HG03045 (cell line): ENCODE measurements around the gene MEMO1.
"Not testable (repeated sequence)": the region's sequence is repeated elsewhere in the genome, so short reads cannot be mapped to it uniquely, and the experiment has no call there.

Source experiments
- ATAC-seq: cut with Tn5 transposase; IDR thresholded peaks from one replicate; pipeline ENCODE4 v1.9.1; 2021; ENCODE audit warnings: mild to moderate bottlenecking, moderate library complexity; ENCODE audit not compliant: unreplicated experiment

Gene MEMO1

DNA sequence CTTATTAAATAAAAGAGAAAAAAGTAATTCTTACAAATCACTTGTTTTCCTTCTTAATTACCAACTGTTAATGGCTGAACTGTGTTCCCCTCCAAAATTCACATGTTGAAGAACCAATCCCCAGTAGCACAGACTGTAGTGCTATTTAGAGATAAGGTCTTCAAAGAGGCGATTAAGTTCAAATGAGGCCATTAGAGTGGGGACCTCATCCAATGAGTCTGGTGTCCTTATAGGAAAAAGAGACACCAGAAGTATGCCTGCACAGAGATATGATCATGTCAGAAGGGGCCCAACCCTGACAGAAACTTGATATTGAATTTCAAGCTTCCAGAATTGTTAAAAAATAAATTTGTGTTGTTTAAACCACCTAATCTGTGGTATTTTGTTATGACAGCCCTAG lies 89.8 kb downstream of the MEMO1 start:
- ATAC-seq = no peak

DNA sequence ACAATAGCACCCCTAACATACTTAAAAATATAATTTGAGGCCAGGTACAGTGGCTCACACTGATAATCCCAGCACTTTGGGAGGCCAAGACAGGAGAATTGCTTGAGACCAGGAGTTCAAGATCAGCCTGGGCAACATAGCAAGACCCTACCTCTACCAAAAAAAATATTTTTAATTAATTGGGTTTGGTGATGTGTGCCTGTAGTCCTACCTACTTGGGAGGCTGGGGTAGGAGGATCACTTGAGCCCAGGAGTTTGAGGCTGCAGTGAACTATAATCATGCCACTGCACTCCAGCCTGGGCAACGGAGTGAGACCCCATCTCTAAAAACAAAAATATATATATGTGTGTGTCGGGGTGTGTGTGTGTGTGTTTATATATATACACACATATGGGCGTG lies 91.3 kb downstream of the MEMO1 start:
- no peak for ATAC-seq

DNA sequence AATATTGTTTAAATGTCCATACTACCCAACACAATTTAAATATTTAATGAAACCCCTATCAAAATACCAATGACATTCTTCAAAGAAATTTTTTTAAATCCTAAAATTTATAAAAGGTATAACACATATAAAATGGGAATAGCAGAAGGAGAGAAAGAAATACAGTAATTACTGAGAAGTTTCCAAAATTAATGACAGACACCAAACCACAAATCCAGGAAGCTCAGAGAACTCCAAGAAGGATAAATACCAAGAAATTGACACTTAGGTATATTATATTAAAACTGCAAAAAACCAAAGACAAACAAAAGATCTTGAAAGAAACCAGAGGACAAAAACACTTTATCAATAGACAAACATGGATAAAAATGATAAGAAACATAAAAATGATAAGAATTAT lies 101.1 kb downstream of the MEMO1 start:
- ATAC-seq = no peak

DNA sequence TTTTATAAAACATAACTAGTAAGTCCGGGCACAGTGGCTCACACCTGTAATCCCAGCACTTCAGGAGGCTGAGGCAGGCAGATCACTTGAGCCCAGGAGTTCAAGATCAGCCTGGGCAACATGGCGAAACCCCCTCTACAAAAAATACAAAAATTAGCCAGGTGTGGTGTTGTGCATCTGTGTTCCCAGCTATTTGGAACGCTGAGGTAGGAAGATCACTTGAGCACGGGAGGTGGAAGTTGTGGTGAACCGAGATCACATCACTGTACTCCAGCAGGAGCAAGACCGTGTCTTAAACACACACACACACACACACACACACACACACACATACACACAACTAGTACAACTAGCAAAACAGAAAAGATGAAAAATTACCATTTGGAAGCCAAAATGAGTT lies 103.3 kb downstream of the MEMO1 start:
- ATAC-seq = not testable (repeated sequence)

DNA sequence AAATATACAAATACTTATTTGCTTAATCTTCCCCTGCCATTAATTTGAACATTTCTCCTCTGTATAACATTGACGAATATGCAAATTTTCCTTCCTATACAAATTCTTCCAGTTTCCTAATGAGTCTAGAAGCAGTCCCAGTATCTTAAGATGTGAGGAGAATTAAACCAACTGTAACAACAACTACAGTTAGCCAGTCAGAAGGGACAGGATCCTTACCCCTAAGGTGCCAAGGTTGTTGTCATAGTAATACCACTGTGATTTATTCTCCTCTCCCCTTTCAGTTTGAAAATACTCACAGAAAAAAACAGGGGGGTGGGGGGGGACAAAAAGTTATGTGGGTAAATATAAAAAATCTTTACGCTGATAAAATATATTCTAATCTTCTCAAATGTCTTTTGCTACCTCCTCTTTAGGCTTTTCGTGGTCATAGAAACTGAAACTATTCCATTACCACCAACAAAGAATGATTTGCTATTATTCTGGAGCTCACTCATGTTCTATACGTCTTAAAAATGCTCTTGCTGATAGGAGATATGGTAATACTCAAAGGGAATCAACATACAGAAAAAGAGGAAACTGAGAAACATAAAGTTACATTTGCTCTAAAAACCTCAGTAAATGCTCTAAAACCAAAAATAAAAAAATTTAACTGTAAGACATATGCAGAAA lies 107.6 kb downstream of the MEMO1 start:
- no peak for ATAC-seq

DNA sequence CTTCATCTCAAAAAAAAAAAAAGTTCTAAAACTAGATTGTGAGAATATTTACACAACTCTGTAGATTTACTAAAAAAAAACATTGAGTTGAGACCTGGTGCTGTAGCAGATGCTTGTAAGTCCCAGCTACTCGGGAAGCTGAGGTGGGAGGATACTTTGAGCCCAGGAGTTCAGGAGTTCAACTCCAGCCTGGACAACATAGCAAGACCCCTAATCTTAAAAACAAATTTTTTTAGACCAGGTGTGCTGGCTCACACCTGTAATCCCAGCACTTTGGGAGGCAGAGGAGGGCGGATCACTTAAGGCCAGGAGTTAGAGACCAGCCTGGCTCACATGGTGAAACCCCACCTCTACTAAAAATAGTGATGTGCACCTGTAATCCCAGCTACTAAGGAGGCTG lies 108.9 kb downstream of the MEMO1 start:
- ATAC-seq = no peak

GRCh38 chr2:31900156-31900555 lies 110.7 kb downstream of the MEMO1 start:
- not testable (repeated sequence) for ATAC-seq

DNA sequence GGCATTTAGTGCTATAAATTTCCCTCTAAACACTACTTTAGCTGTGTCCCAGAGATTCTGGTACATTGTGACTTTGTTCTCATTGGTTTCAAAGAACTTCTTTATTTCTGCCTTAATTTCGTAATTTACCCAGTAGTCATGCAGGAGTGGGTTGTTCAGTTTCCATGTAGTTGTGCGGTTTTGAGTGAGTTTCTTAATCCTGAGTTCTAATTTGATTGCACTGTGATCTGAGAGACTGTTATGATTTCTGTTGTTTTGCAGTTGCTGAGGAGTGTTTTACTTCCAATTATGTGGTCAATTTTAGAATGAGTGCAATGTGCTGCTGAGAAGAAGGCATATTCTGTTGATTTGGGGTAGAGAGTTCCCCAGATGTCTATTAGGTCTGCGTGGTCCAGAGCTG lies 112.5 kb downstream of the MEMO1 start:
- not testable (repeated sequence) for ATAC-seq

- ATAC-seq = not testable (repeated sequence)
Measured at GRCh38 chr2:31897340-31897739, 113.5 kb downstream of the MEMO1 start.

GRCh38 chr2:31896293-31896692 lies 114.5 kb downstream of the MEMO1 start:
- ATAC-seq = no peak

GRCh38 chr2:31894656-31895055 lies 116.2 kb downstream of the MEMO1 start:
- no peak for ATAC-seq

DNA sequence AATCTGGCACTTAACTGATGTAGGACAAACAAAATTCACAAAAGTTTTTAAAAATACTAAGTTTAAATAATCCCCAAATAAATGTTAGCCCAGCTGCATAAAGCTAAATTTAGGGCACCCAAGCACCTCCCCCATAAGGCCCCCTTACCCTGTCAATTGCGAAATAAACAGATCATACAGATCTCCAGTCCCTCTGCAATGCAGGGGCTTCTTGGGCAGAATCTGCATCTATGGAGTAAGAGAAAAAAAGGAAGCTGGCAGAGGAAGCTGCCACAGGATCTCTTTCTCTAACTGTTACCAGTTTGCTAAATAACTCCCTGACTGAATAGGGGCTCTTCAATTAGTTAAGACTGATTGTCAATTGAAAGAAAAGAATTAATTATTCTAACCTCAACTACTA lies 117.7 kb downstream of the MEMO1 start:
- no peak for ATAC-seq

- no peak for ATAC-seq
Measured at GRCh38 chr2:31889044-31889443, 121.8 kb downstream of the MEMO1 start.

DNA sequence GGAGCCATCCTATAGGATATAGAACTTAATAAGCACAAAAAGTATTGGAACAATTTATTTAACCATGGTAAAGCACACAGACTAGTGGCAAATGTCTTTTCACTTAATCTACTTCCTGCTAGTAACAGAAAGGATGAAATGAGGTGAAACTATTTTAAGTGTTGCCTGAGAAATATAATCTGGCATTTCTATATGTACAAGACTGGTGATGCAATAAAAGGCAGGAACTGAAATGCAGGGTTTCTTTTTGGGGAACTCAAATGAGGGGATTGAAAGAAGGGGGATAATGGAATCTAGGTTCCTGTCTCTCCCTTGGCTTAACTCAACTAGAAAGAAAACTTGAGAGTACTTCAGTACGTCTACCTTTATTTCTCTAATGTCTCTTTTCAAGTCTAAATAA lies 122.3 kb downstream of the MEMO1 start:
- ATAC-seq = no peak

DNA sequence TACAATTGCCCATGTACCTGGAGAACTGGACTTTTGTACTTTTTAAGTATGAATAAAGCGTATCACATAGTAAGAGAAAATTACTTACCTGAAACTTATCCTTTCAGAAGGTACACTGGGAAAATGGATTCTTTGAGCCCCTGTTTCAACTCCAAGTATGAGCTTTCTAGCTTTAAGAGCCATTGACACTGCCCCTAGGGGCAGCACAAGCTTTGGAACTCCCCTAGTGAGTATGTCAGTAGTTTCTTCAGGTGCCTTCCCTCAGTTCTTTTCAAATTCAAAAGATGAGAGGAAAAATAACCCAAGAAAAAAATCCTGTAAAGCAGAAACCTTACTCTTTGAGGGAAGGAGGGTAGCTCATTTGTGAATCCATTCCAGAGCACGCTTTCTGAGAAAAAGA lies 124.1 kb downstream of the MEMO1 start:
- no peak for ATAC-seq

GRCh38 chr2:31877008-31877407 lies 133.8 kb downstream of the MEMO1 start:
- ATAC-seq = no peak

DNA sequence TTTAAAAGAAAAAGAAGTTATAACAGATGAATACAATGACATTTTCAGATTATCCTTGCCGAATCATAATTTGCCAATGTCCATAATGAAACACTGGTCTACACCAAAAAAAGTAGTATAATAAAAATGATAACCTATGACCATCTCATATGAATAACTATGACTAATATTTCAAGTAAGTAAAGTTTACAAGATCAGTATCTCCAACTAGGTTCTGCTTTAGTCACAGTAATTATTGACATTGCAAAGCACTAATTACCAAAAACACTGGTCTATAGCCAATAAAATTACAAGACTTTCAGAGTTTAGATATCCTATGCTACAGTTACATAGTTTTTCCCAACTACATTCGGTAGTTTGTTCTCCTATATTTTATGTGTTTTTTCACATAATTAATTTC lies 136.7 kb downstream of the MEMO1 start:
- ATAC-seq = no peak

DNA sequence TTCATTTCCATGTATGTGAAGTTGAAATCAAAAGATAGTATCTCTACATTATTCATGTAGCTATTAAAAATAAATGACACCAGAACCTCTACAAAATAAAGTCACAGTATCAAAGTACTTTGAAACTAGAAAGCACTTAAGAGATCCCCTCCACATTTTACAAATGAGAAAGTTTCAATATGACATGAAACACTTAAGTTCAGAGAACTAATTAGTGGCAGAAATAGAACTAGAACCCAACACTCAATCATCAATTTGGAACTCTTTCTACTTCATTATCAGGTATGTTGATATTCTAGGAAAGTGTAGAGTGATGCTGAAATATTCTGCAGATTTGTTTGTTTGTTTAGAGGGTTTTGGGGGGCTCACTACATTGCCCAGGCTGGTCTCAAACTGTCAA lies 145.6 kb downstream of the MEMO1 start:
- ATAC-seq = no peak

GRCh38 chr2:31863867-31864266 lies 146.9 kb downstream of the MEMO1 start:
- ATAC-seq = no peak

GRCh38 chr2:31863015-31863656 lies 147.7 kb downstream of the MEMO1 start:
- ATAC-seq = not testable (repeated sequence)

GRCh38 chr2:31859959-31860358 lies 150.8 kb downstream of the MEMO1 start:
- ATAC-seq = no peak

DNA sequence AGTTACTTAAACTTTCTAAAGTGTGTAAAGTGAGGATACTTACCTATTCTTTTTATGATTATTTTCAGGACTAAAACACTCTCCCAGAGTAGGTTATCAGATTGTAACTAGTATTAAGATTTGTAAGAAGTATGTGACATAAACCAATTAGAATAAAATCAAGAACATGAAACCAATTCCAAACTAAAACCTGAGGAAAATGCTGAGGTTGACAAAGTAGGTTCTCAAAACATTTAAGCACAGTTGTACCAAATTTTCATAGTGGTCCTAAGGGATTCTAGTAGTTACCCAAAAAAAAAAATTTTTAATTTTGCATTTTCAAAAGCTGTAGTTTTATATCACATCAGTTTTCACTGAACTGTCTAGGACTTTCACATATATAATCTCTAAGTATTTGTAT lies 157.3 kb downstream of the MEMO1 start:
- no peak for ATAC-seq

- not testable (repeated sequence) for ATAC-seq
Measured at GRCh38 chr2:31842150-31842549, 168.7 kb downstream of the MEMO1 start.
